ENCODE data around the gene HS3ST5.

HS3ST5 gene

DNA sequence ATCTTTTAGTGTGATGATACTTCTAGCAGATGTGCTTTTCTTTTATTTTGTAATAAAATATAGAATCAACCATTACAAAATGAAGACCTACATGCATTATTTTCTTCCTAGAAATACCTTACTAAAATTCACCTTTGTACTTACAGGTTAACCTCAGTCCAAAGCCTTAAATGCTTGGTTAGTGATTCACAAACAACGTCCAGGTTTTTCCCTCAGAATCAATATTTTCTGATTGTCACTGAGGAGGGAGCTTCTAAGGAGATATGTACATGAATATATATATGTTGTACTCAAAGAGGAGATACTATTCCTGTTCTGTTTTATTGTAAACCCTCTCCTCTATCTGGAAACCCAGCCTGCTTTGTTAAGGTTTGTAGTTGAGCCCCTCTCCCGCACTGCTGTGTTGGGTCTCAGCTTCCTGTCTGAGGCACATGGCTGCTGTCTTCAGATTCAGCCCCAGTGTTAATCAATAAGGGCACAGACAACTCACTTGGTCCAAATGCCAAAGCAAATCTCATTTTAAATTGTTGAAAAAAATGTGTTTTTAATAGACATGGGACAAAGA, 33.9 kb upstream of the HS3ST5 start:
- DNase-seq (ENCODE audit: extremely low spot score), result no peak
- ChIA-PET CTCF (interaction anchor here (0.6 kb wide), 1 partner anchor 618 kb away, joined by 3 read pairs; no protein-coding TSS in a partner anchor), POLR2A (no interaction called here)
- TF ChIP-seq, protein P1, sequence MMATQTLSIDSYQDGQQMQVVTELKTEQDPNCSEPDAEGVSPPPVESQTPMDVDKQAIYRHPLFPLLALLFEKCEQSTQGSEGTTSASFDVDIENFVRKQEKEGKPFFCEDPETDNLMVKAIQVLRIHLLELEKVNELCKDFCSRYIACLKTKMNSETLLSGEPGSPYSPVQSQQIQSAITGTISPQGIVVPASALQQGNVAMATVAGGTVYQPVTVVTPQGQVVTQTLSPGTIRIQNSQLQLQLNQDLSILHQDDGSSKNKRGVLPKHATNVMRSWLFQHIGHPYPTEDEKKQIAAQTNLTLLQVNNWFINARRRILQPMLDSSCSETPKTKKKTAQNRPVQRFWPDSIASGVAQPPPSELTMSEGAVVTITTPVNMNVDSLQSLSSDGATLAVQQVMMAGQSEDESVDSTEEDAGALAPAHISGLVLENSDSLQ (IDR thresholded peaks at IDR 0.05), result no peak
- no peak for TF ChIP-seq HDGF (IDR thresholded peaks at IDR 0.05; ENCODE audit: borderline replicate concordance)
- TF ChIP-seq ELF4 (IDR thresholded peaks at IDR 0.05), result no peak
- no peak for TF ChIP-seq TARDBP (IDR thresholded peaks at IDR 0.05)
- TF ChIP-seq FOXK2 (IDR thresholded peaks at IDR 0.05), result no peak
- TF ChIP-seq L3MBTL2 (conservative IDR thresholded peaks at IDR 0.05), result no peak
- TF ChIP-seq CTBP1 (IDR thresholded peaks at IDR 0.05; ENCODE audit: borderline replicate concordance), result no peak
- no peak for TF ChIP-seq NFRKB (IDR thresholded peaks at IDR 0.05)
- TF ChIP-seq BHLHE40 (IDR thresholded peaks at IDR 0.05; ENCODE audit: borderline replicate concordance), result no peak

- POLR2A ChIA-PET, result no interaction called here
- TF ChIP-seq FOXM1 (IDR thresholded peaks at IDR 0.05; ENCODE audit: borderline replicate concordance), result no peak
- no peak for TF ChIP-seq HDGF (IDR thresholded peaks at IDR 0.05; ENCODE audit: borderline replicate concordance)
- no peak for TF ChIP-seq CTBP1 (IDR thresholded peaks at IDR 0.05; ENCODE audit: borderline replicate concordance)
- no peak for TF ChIP-seq ARNT (IDR thresholded peaks at IDR 0.05)
- no peak for TF ChIP-seq BHLHE40 (IDR thresholded peaks at IDR 0.05; ENCODE audit: borderline replicate concordance)
- TF ChIP-seq, protein P1 (IDR thresholded peaks at IDR 0.05), result no peak
- TF ChIP-seq LEF1 (IDR thresholded peaks at IDR 0.05; ENCODE audit: borderline replicate concordance), result no peak
- TF ChIP-seq L3MBTL2 (conservative IDR thresholded peaks at IDR 0.05), result no peak
- TF ChIP-seq FOXK2 (IDR thresholded peaks at IDR 0.05), result no peak
- TF ChIP-seq ELF4 (IDR thresholded peaks at IDR 0.05), result no peak
- TF ChIP-seq FOXA1 (IDR thresholded peaks at IDR 0.05), result no peak
- TF ChIP-seq SUZ12 (IDR thresholded peaks at IDR 0.05), result no peak
- TF ChIP-seq NFRKB (IDR thresholded peaks at IDR 0.05), result no peak
- TF ChIP-seq SP1 (IDR thresholded peaks at IDR 0.05), result no peak
- TF ChIP-seq TARDBP (IDR thresholded peaks at IDR 0.05), result no peak
- TF ChIP-seq ZNF384 (IDR thresholded peaks at IDR 0.05), result no peak
- no peak for DNase-seq (ENCODE audit: extremely low spot score)
- CTCF ChIA-PET, result no interaction called here
These were observed 32.8 kb upstream of the HS3ST5 start for GRCh38 chr6:114375541-114376192.

- POLR2A ChIA-PET, result no interaction called here
- no peak for DNase-seq (ENCODE audit: extremely low spot score)
- CTCF ChIA-PET, result no interaction called here
- no peak for TF ChIP-seq FOXA1 (IDR thresholded peaks at IDR 0.05)
- TF ChIP-seq ARNT (IDR thresholded peaks at IDR 0.05), result no peak
- TF ChIP-seq HDGF (IDR thresholded peaks at IDR 0.05; ENCODE audit: borderline replicate concordance), result no peak
- TF ChIP-seq CTBP1 (IDR thresholded peaks at IDR 0.05; ENCODE audit: borderline replicate concordance), result no peak
These were observed 24.6 kb upstream of the HS3ST5 start for GRCh38 chr6:114367315-114367961.

- POLR2A ChIA-PET, result no interaction called here
- DNase-seq (ENCODE audit: extremely low spot score), result no peak
These were observed 24.1 kb upstream of the HS3ST5 start for GRCh38 chr6:114366899-114367298.

DNA sequence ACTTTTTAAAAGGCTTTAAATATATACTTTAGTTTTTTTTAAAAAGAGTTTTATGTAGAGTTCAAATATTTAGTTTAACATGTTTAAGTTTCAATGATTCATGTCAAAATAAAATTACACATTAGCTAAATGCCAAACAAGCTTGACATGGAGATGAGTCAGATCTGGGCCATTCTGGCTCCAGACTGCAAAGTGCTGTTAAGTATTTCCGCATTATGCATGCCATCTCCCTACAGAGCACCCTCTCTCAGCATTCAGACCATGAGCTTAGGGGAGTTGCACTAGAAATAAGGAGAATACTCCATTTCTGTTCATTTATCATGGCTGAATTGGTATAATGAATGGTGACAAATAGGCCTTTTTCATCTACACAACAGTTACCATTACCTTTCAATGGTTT, 21.5 kb upstream of the HS3ST5 start:
- no peak for TF ChIP-seq ZNF384 (IDR thresholded peaks at IDR 0.05)
- no peak for TF ChIP-seq ARNT (IDR thresholded peaks at IDR 0.05)
- TF ChIP-seq FOXK2 (IDR thresholded peaks at IDR 0.05), result no peak
- TF ChIP-seq BHLHE40 (IDR thresholded peaks at IDR 0.05; ENCODE audit: borderline replicate concordance), result no peak
- no peak for TF ChIP-seq HDGF (IDR thresholded peaks at IDR 0.05; ENCODE audit: borderline replicate concordance)
- TF ChIP-seq CTBP1 (IDR thresholded peaks at IDR 0.05; ENCODE audit: borderline replicate concordance), result no peak
- TF ChIP-seq LEF1 (IDR thresholded peaks at IDR 0.05; ENCODE audit: borderline replicate concordance), result no peak
- no peak for TF ChIP-seq NFRKB (IDR thresholded peaks at IDR 0.05)
- no peak for TF ChIP-seq SUZ12 (IDR thresholded peaks at IDR 0.05)
- TF ChIP-seq L3MBTL2 (conservative IDR thresholded peaks at IDR 0.05), result no peak
- ChIA-PET POLR2A (no interaction called here), CTCF (no interaction called here)
- DNase-seq (ENCODE audit: extremely low spot score), result no peak

More at GRCh38 chr6:114366899-114367298, 24.1 kb upstream of the HS3ST5 start:
- CTCF ChIA-PET, result no interaction called here
- TF ChIP-seq TARDBP (IDR thresholded peaks at IDR 0.05) (no peak), SP1 (IDR thresholded peaks at IDR 0.05) (no peak), CTBP1 (IDR thresholded peaks at IDR 0.05; ENCODE audit: borderline replicate concordance) (no peak), FOXK2 (IDR thresholded peaks at IDR 0.05) (no peak), LEF1 (IDR thresholded peaks at IDR 0.05; ENCODE audit: borderline replicate concordance) (no peak), ARNT (IDR thresholded peaks at IDR 0.05) (no peak), NFRKB (IDR thresholded peaks at IDR 0.05) (no peak), HDGF (IDR thresholded peaks at IDR 0.05; ENCODE audit: borderline replicate concordance) (no peak), FOXA1 (IDR thresholded peaks at IDR 0.05) (no peak), ELF4 (IDR thresholded peaks at IDR 0.05) (no peak), L3MBTL2 (conservative IDR thresholded peaks at IDR 0.05) (no peak)

GRCh38 chr6:114362957-114363356, 20.1 kb upstream of the HS3ST5 start:
- ChIA-PET POLR2A (no interaction called here), CTCF (no interaction called here)
- TF ChIP-seq, protein P1 (IDR thresholded peaks at IDR 0.05), result no peak
- TF ChIP-seq LEF1 (IDR thresholded peaks at IDR 0.05; ENCODE audit: borderline replicate concordance), result no peak
- no peak for TF ChIP-seq CTBP1 (IDR thresholded peaks at IDR 0.05; ENCODE audit: borderline replicate concordance)
- TF ChIP-seq FOXK2 (IDR thresholded peaks at IDR 0.05), result no peak
- no peak for TF ChIP-seq NFRKB (IDR thresholded peaks at IDR 0.05)
- TF ChIP-seq ZNF384 (IDR thresholded peaks at IDR 0.05), result no peak
- no peak for TF ChIP-seq L3MBTL2 (conservative IDR thresholded peaks at IDR 0.05)
- TF ChIP-seq SP1 (IDR thresholded peaks at IDR 0.05), result no peak
- no peak for TF ChIP-seq SUZ12 (IDR thresholded peaks at IDR 0.05)
- TF ChIP-seq ARNT (IDR thresholded peaks at IDR 0.05), result no peak
- no peak for TF ChIP-seq TARDBP (IDR thresholded peaks at IDR 0.05)
- no peak for TF ChIP-seq FOXA1 (IDR thresholded peaks at IDR 0.05)
- TF ChIP-seq HDGF (IDR thresholded peaks at IDR 0.05; ENCODE audit: borderline replicate concordance), result no peak
- no peak for TF ChIP-seq ELF4 (IDR thresholded peaks at IDR 0.05)
- no peak for TF ChIP-seq FOXM1 (IDR thresholded peaks at IDR 0.05; ENCODE audit: borderline replicate concordance)
- TF ChIP-seq BHLHE40 (IDR thresholded peaks at IDR 0.05; ENCODE audit: borderline replicate concordance), result no peak
- no peak for DNase-seq (ENCODE audit: extremely low spot score)
